VCaP (cell line): ENCODE measurements around the gene CDH12.

ENCODE experiments used
- H3K27ac ChIP-seq: fragments of 450-650 bp; 2 replicates; pipeline ENCODE4 v1.5.1; 2017
- TF ChIP-seq, protein P1 (sequence below): fragments of 450-650 bp; conservative IDR thresholded peaks from 2 replicates; pipeline ENCODE4 v1.5.1; 2017; ENCODE audit warnings: mild to moderate bottlenecking, moderate library complexity

CDH12 gene

DNA sequence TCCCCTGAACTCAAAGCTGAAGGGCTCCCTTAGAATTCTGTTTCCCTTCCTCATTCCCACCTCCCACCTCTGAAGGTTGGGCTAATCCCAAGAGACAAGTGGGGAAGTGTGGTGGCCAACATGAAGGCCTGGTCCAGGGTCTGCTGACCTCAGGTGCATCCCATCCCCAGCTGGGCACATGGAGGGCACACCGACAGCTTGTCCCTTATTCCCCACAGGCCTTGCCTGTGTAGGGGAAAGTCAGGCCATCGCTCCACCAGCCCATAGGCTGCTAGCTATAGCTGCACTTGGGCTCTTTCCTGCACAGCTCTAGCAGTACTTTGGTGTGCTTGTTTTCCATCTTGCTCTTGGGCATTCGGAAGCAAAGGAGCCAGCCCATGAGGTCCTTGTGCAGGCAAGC lies 247.7 kb downstream of the CDH12 start:
- TF ChIP-seq, protein P1, sequence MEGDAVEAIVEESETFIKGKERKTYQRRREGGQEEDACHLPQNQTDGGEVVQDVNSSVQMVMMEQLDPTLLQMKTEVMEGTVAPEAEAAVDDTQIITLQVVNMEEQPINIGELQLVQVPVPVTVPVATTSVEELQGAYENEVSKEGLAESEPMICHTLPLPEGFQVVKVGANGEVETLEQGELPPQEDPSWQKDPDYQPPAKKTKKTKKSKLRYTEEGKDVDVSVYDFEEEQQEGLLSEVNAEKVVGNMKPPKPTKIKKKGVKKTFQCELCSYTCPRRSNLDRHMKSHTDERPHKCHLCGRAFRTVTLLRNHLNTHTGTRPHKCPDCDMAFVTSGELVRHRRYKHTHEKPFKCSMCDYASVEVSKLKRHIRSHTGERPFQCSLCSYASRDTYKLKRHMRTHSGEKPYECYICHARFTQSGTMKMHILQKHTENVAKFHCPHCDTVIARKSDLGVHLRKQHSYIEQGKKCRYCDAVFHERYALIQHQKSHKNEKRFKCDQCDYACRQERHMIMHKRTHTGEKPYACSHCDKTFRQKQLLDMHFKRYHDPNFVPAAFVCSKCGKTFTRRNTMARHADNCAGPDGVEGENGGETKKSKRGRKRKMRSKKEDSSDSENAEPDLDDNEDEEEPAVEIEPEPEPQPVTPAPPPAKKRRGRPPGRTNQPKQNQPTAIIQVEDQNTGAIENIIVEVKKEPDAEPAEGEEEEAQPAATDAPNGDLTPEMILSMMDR: no peak
- no peak overlapping the region for H3K27ac ChIP-seq

DNA sequence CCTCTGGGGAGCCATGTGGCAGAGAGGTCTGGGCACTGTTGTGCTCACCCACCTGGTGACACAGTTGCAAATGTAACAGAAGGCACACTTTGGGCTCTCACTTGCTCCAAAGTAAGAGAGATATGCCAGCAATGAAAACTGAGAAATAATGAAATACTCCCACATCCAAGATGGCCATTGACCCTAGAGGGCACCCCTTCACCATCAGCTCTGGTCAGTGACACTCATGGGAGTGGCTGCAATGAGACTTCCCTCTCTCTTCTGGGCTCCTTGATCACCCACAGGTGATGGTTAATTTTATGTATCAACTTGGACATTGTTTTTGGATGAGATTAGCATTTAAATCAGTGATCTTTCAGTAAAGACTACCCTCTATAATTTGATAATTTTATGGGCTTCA lies 248.4 kb downstream of the CDH12 start:
- no peak overlapping the region for H3K27ac ChIP-seq
- TF ChIP-seq, protein P1: no peak

DNA sequence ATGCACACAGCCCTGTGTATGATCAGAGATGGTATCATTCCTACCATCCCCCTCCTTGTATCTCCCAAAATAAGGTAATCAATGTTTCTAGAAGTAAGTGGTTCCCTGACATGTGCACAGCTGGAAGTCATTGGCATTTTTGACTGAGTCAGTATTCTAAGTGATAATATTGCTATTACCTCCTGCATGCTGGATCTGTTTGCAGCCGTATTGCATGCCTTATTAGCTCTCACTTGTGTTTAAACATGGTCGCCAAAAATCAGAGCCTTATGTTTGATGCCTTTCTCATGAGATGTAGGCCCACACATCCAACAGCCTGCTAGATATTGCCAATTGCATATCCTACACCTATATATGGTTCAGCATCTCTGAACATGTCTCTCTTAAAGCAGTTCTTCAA lies 254.3 kb downstream of the CDH12 start:
- TF ChIP-seq, protein P1: no peak
- H3K27ac ChIP-seq: no peak overlapping the region

GRCh38 chr5:22596404-22596970 lies 256.7 kb downstream of the CDH12 start:
- H3K27ac ChIP-seq: no peak overlapping the region
- TF ChIP-seq, protein P1: no peak

- H3K27ac ChIP-seq: no peak overlapping the region
- TF ChIP-seq, protein P1: no peak
Observed at GRCh38 chr5:22594491-22594890, 258.7 kb downstream of the CDH12 start.

- TF ChIP-seq, protein P1: no peak
Observed at GRCh38 chr5:22593592-22593991, 259.6 kb downstream of the CDH12 start.

DNA sequence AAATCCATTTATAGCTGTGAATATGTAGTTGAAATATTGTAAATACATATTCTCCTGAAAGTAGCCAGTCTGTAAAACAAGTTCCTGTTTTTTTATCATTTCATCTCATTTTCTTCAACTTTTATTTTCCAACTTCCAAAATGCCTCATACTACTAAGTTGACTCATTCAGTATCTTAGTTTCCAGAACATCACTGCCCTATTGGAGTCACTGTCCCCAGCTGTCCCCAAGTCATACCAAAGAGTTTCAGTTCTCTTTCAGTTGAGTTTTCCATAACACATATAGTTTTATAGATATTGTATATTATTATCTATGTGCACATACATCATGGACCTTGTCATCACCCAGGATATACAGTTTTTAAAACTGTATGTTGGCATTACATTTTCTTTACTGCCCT lies 261.7 kb downstream of the CDH12 start:
- H3K27ac ChIP-seq: no peak overlapping the region
- TF ChIP-seq, protein P1: no peak

More at GRCh38 chr5:22593592-22593991, 259.6 kb downstream of the CDH12 start:
- H3K27ac ChIP-seq: no peak overlapping the region
